ENCODE measurements around the gene CDKN2B-AS1.

DNA sequence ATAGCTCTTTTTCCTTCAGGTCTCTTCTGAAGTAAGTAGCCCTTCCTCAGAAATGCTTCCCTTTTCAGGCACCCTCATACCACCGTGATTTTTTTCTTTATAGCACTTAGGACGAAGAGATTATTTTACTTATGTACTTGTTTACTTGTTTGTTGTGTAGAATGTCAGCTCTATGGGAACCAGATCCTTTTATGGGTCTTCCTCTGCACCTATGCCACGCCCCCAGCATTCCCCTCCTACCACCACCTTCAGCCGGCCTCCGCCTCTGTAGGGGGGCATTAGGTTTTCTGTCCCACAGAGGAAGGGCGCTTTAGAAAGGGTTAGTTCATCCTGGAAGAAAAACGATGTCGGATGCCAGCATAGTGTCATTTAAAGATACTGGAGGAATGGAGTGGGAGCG lies 1.8 kb downstream of the CDKN2B-AS1 start:
- TF ChIP-seq, protein P1, sequence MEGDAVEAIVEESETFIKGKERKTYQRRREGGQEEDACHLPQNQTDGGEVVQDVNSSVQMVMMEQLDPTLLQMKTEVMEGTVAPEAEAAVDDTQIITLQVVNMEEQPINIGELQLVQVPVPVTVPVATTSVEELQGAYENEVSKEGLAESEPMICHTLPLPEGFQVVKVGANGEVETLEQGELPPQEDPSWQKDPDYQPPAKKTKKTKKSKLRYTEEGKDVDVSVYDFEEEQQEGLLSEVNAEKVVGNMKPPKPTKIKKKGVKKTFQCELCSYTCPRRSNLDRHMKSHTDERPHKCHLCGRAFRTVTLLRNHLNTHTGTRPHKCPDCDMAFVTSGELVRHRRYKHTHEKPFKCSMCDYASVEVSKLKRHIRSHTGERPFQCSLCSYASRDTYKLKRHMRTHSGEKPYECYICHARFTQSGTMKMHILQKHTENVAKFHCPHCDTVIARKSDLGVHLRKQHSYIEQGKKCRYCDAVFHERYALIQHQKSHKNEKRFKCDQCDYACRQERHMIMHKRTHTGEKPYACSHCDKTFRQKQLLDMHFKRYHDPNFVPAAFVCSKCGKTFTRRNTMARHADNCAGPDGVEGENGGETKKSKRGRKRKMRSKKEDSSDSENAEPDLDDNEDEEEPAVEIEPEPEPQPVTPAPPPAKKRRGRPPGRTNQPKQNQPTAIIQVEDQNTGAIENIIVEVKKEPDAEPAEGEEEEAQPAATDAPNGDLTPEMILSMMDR (IDR thresholded peaks at IDR 0.05) = no peak
- TF ChIP-seq POLR2AphosphoS5 (IDR thresholded peaks at IDR 0.05) = no peak
